Body of pancreas (tissue), 4 donors: ENCODE measurements around the gene CAMTA1.

Source experiments
- CTCF ChIP-seq, 7 experiments: fragments of 450-650 bp in 4 of 7; fragments of 200-600 bp in 3 of 7; sonication (generic) in 3 of 7; IDR thresholded peaks; one replicate each; pipeline ENCODE4 v1.5.1; 2016 to 2019; ENCODE audit warnings: antibody characterized with exemption in 7 of 7
- POLR2A ChIP-seq, 3 donors: fragments of 450-650 bp; IDR thresholded peaks; one replicate each; pipeline ENCODE4 v1.6.1; 2016; ENCODE audit warnings: antibody characterized with exemption in 3 of 3, mild to moderate bottlenecking in 2 of 3

GRCh38 chr1:7290971-7291970, 506.0 kb downstream of the CAMTA1 start:
- TF ChIP-seq CTCF (IDR thresholded peaks at IDR 0.05) (no peak), POLR2A (IDR thresholded peaks at IDR 0.05) (no peak)
